GM19463 (cell line): ENCODE results near the gene CEP164.
A peak's percentile ranks its signal among the peaks of the same experiment; 100 is the strongest.

ENCODE experiments used
- ATAC-seq: cut with Tn5 transposase; IDR thresholded peaks from one replicate; pipeline ENCODE4 v1.9.1; 2021; ENCODE audit warnings: mild to moderate bottlenecking, moderate library complexity; ENCODE audit not compliant: unreplicated experiment

The CEP164 gene

GRCh38 chr11:117457835-117458234 is 130.2 kb downstream of the CEP164 start:
- peak; percentile 22 for ATAC-seq

DNA sequence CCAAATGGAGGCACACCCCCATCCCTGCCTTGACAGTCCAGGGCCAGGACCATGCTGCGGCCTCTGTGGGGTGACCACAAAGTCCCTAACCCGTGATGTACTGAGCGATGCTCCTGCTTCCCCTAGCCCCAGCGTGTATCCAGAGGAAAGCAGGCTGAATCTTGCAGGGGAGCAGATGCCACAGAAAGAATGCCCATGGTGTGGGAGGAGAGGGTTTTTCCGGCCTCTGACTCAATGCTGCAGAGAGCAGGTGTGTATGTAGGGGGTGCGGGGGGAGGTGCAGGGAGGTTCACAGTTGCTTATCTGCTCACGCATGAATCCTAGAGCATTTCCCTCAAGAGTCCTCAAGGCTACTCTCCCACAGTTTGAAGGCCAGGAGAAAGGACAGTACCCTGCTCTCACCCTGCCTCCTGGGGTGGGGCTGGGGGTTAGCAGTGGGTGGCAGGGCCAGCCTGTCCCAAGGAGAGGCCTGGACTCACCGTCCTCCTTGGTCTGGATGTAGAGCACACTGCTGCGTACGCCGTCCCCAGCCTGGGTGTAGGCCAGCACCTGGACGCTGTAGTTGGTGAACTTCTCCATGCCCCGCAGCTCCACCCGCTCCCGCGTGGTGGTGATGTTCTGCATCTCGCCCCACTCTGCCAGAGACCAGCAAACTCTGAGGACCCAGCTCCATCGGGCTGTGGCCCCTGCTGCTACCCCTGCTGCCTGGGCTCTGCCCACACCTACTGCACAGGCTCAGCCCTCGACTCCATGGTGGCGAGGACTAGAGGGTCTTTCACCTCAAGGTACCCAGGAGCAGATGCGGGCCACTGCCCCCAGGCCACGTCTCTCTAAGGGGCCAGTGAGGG is 130.8 kb downstream of the CEP164 start:
- peak; percentile 54 for ATAC-seq

DNA sequence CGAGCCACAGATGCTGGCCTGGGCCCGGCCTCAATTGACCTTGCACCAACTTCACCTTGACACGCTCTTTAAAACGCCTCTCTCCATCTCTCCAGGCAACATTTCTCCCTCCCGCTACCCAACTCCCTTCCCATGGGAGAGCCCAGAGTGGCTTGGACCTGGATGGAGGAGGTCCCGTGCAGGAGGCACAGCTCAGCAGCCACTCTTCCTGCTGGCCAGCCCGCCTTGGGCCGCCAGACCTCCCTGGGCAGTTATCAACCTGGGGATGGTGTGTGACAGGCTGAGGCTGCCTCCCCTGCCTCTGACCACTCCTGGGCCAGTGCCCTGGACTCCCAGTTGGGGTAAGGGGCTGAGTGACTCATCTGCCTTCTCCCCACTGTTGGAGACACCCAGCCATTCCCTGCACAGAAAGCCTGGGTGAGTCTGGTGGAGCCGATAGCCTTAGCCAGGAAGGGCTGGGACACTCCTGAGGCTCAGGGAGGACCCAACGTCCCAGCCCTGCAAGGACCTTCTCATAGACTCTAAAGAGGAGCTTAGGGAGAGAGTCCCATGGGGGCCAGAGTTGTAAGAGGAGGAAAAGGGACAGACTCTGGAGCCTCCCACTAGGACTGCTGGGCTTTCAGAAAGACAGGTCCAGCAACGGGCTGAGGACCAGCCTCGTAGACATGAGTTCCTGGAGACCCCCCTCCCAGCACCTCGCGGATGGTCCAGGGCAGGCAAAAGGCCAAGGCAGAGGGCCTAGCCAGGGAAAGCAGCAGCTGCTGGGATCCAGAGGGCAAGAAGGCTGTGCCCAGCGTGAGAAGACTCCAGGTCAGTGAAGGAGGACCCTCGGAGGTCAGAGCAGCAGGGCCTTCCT is 131.7 kb downstream of the CEP164 start:
- ATAC-seq, result no peak

DNA sequence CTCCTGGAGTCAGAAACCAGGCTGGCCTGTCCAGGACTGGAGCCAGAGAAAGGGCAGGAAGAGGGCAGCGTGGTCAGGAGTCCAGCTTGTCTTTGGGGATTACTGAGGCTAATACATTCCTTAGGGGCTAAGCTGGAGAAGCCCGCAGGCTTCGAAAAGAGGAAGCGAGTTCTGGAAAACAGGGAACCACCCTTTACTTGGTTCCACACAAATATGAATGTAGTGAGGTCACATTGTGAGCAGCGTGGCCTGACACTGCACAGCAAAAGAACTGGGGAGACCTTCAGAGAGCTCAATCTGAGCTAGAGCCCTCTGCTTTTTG is 132.3 kb downstream of the CEP164 start:
- no peak for ATAC-seq

GRCh38 chr11:117461396-117462182 is 133.9 kb downstream of the CEP164 start:
- no peak for ATAC-seq

GRCh38 chr11:117462183-117462863 is 134.7 kb downstream of the CEP164 start:
- ATAC-seq, result no peak

DNA sequence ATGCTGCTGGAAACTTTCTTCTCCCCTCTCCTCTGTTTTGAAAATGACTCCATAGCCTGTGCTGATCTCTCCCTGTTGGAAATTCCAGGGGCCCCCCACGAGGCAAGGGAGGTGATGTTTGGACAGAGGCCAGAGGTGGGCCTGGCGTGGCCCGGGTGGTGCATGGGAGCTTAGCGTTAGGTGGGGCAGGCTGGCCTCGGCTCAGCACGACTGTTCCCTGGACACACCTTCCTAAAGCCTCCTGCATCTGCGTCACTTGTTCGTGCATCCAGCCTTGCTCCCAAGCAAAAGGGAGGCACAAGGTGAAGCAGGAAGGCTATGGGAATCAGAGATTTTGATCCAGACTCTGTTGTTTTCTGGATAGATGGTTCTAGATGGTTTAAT is 135.2 kb downstream of the CEP164 start:
- no peak for ATAC-seq
